ENCODE measurements around the gene PRR33. TPM values are rescaled to one million over a fixed set of nuclear protein-coding genes. Genes with fewer than 3 reads are reported as not detected.

Gene PRR33
- total and polyA plus RNA-seq, 2 donors (not counting 3 experiments of a cell fraction or from before 2014, with no cell fraction given), result not detected

- no peaks in the 10 kb centered on the region for H4K20me1 ChIP-seq (replicated peaks; ENCODE audit: control insufficient read depth, extremely low read depth, insufficient read depth, low read length)
- intact Hi-C loops (cut with micrococcal nuclease) (no loop called here), dilution Hi-C loops (cut with MboI; ENCODE audit: extremely low pct_ligation_motif_present, low sequenced_read_pairs) (no loop called here)
- H3K9me1 ChIP-seq (replicated peaks; ENCODE audit: control insufficient read depth, extremely low read depth, insufficient read depth, low read length), result no peaks in the 10 kb centered on the region
- H3K4me2 ChIP-seq (ENCODE audit: insufficient read depth, low read length), result no peak overlapping the region
- FAIRE-seq, result no peak
- no peak for DNase-seq (ENCODE audit: low read depth, low spot score)
- no peak overlapping the region for H3K4me3 ChIP-seq (replicated peaks in 1 of 3; ENCODE audit: insufficient read depth in 1 of 3, low read depth in 1 of 3, low read length in 3 of 3)
- no peaks in the 10 kb centered on the region for H3K4me1 ChIP-seq (ENCODE audit: control insufficient read depth, extremely low read depth, insufficient read depth, low read length)
- no TSS peak for BruUV-seq (replicated peaks)
- H3K9ac ChIP-seq (replicated peaks; ENCODE audit: extremely low read depth, insufficient read depth, low read length), result no peak overlapping the region
- H3K9me3 ChIP-seq (replicated peaks; ENCODE audit: control insufficient read depth, insufficient read depth, low read length), result no peaks in the 10 kb centered on the region
- TF ChIP-seq JUN (IDR thresholded peaks at IDR 0.05; ENCODE audit: borderline replicate concordance, insufficient read depth, insufficient read length, low read depth), result no peak
- H3K79me2 ChIP-seq (ENCODE audit: control insufficient read depth, insufficient read depth, low read length), result no peaks in the 10 kb centered on the region
- no peak overlapping the region for H2AFZ ChIP-seq (ENCODE audit: low read depth, low read length)
- H3K27ac ChIP-seq (ENCODE audit: insufficient read depth, low read depth, low read length), result no peak overlapping the region
- ChIA-PET POLR2A (no interaction called here), CTCF (interaction anchor here (0.7 to 3.7 kb wide), 3 partner anchors 17 to 257 kb away, joined by 3 to 21 read pairs (median 3); no protein-coding TSS in a partner anchor)
- no peaks in the 10 kb centered on the region for H3K36me3 ChIP-seq (ENCODE audit: control insufficient read depth in 2 of 2, extremely low read depth in 1 of 2, insufficient read depth in 2 of 2, low read length in 2 of 2)
- peaks cover 17 to 23% of the 10 kb centered on the region in 2 experiments for H3K27me3 ChIP-seq (ENCODE audit: control insufficient read depth in 2 of 2, insufficient read depth in 2 of 2, low read length in 2 of 2)
These were observed 7.4 kb upstream of the PRR33 start for GRCh38 chr11:1899090-1899489.

GRCh38 chr11:1896923-1897322, 5.2 kb upstream of the PRR33 start:
- Histone ChIP-seq H4K20me1 (replicated peaks; ENCODE audit: control insufficient read depth, extremely low read depth, insufficient read depth, low read length) (no peaks in the 10 kb centered on the region), H3K4me1 (ENCODE audit: control insufficient read depth, extremely low read depth, insufficient read depth, low read length) (no peaks in the 10 kb centered on the region), H2AFZ (ENCODE audit: low read depth, low read length) (no peak overlapping the region), H3K27me3 (ENCODE audit: control insufficient read depth in 2 of 2, insufficient read depth in 2 of 2, low read length in 2 of 2) (peaks cover 17 to 23% of the 10 kb centered on the region in 2 experiments), H3K9me1 (replicated peaks; ENCODE audit: control insufficient read depth, extremely low read depth, insufficient read depth, low read length) (no peaks in the 10 kb centered on the region), H3K4me3 (replicated peaks in 1 of 3; ENCODE audit: insufficient read depth in 1 of 3, low read depth in 1 of 3, low read length in 3 of 3) (no peak overlapping the region), H3K9ac (replicated peaks; ENCODE audit: extremely low read depth, insufficient read depth, low read length) (no peak overlapping the region), H3K36me3 (ENCODE audit: control insufficient read depth in 2 of 2, extremely low read depth in 1 of 2, insufficient read depth in 2 of 2, low read length in 2 of 2) (no peaks in the 10 kb centered on the region), H3K27ac (ENCODE audit: insufficient read depth, low read depth, low read length) (no peak overlapping the region), H3K4me2 (ENCODE audit: insufficient read depth, low read length) (no peak overlapping the region), H3K9me3 (replicated peaks; ENCODE audit: control insufficient read depth, insufficient read depth, low read length) (no peaks in the 10 kb centered on the region), H3K79me2 (ENCODE audit: control insufficient read depth, insufficient read depth, low read length) (no peaks in the 10 kb centered on the region)
- dilution Hi-C loops (cut with MboI; ENCODE audit: extremely low pct_ligation_motif_present, low sequenced_read_pairs), result no loop called here
- no TSS peak for BruUV-seq (replicated peaks)
- no peak for FAIRE-seq
- CTCF ChIA-PET, result interaction anchor here (1.1 to 3.7 kb wide), 2 partner anchors 9 to 14 kb away, joined by 3 to 21 read pairs; no protein-coding TSS in a partner anchor
- intact Hi-C loops (cut with micrococcal nuclease), result no loop called here
- TF ChIP-seq MYC (IDR thresholded peaks at IDR 0.05; ENCODE audit: low read depth, low read length) (no peak), EZH2 (IDR thresholded peaks at IDR 0.05; ENCODE audit: borderline replicate concordance, low read depth, low read length, severe bottlenecking) (no peak), GATA2 (IDR thresholded peaks at IDR 0.05; ENCODE audit: insufficient read depth, insufficient read length, low read depth, low read length) (no peak), POLR2A (IDR thresholded peaks at IDR 0.05; ENCODE audit: low read depth, low read length) (no peak), POLR2AphosphoS5 (IDR thresholded peaks at IDR 0.05; ENCODE audit: insufficient read depth, low read depth, low read length) (no peak), JUN (IDR thresholded peaks at IDR 0.05; ENCODE audit: borderline replicate concordance, insufficient read depth, insufficient read length, low read depth) (no peak), CTCF (IDR thresholded peaks at IDR 0.05; ENCODE audit: extremely low read depth in 1 of 2, insufficient read depth in 1 of 2, low read depth in 1 of 2, low read length in 2 of 2) (no peak), MAX (IDR thresholded peaks at IDR 0.05; ENCODE audit: insufficient read depth, insufficient read length) (no peak), FOS (IDR thresholded peaks at IDR 0.05; ENCODE audit: borderline replicate concordance, insufficient read depth, low read length) (no peak)
- no peak for DNase-seq (ENCODE audit: low read depth, low spot score)
- POLR2A ChIA-PET, result no interaction called here
